Mesendoderm (in vitro differentiated cells): ENCODE data around the gene TCFL5.

Experiments used
- DNase-seq: peaks from one replicate; pipeline ENCODE4 v3.0.0; 2013
- H2AK5ac ChIP-seq: 2 replicates; pipeline ENCODE4 v1.6.1; 2013; ENCODE audit warnings: low read length, inconsistent platforms
- H2BK120ac ChIP-seq: 2 replicates; pipeline ENCODE4 v1.6.1; 2013; ENCODE audit warnings: low read depth, mild to moderate bottlenecking, low read length, moderate library complexity, mixed read lengths
- H2BK15ac ChIP-seq: replicated peaks from 2 replicates; pipeline ENCODE4 v1.6.1; 2013; ENCODE audit warnings: low read depth, mild to moderate bottlenecking, moderate library complexity
- H2BK5ac ChIP-seq: 2 replicates; pipeline ENCODE4 v1.6.1; 2013; ENCODE audit warnings: low read length, inconsistent platforms
- H3K18ac ChIP-seq: 2 replicates; pipeline ENCODE4 v1.6.1; 2013; ENCODE audit warnings: mild to moderate bottlenecking, low read length, mixed read lengths
- H3K23ac ChIP-seq: one replicate; pipeline ENCODE4 v1.6.1; 2013; ENCODE audit warnings: low read length
- H3K27ac ChIP-seq: 2 replicates; pipeline ENCODE4 v1.5.1; 2013; ENCODE audit warnings: low read depth, mild to moderate bottlenecking, inconsistent platforms, low read length, moderate library complexity
- H3K27me3 ChIP-seq: 2 replicates; pipeline ENCODE4 v1.6.1; 2013; ENCODE audit warnings: low read length, control low read depth, mild to moderate bottlenecking, inconsistent platforms; ENCODE audit not compliant: insufficient read depth, poor library complexity
- H3K36me3 ChIP-seq: 2 replicates; pipeline ENCODE4 v1.6.1; 2013; ENCODE audit warnings: low read length, inconsistent platforms; ENCODE audit not compliant: control insufficient read depth, insufficient read depth
- H3K4ac ChIP-seq: one replicate; pipeline ENCODE4 v1.6.1; 2013; ENCODE audit warnings: low read depth, mild to moderate bottlenecking, low read length, moderate library complexity
- H3K4me1 ChIP-seq: 2 replicates; pipeline ENCODE4 v1.6.1; 2013; ENCODE audit warnings: low read depth, low read length, inconsistent platforms; ENCODE audit not compliant: control insufficient read depth
- H3K4me2 ChIP-seq: 2 replicates; pipeline ENCODE4 v1.6.1; 2013; ENCODE audit warnings: low read length
- H3K4me3 ChIP-seq: 2 replicates; pipeline ENCODE4 v1.5.1; 2013; ENCODE audit warnings: mild to moderate bottlenecking, low read length
- H3K56ac ChIP-seq: one replicate; pipeline ENCODE4 v1.6.1; 2013; ENCODE audit warnings: low read length
- H3K79me1 ChIP-seq: 2 replicates; pipeline ENCODE4 v1.6.1; 2013; ENCODE audit warnings: low read length, inconsistent platforms
- H3K79me2 ChIP-seq: 2 replicates; pipeline ENCODE4 v1.6.1; 2013; ENCODE audit warnings: mild to moderate bottlenecking, low read length; ENCODE audit not compliant: control insufficient read depth, insufficient read depth
- H3K9ac ChIP-seq: 2 replicates; pipeline ENCODE4 v1.6.1; 2013; ENCODE audit warnings: low read length, inconsistent platforms
- H4K5ac ChIP-seq: one replicate; pipeline ENCODE4 v1.6.1; 2013; ENCODE audit warnings: low read length
- H4K8ac ChIP-seq: one replicate; pipeline ENCODE4 v1.6.1; 2013; ENCODE audit warnings: low read depth, mild to moderate bottlenecking, control low read depth, low read length, moderate library complexity
- WGBS: extraction: QIAGEN DNeasy Blood & Tissue Kit; methylation state at CpG from one replicate; pipeline ENCODE4 v1.1.7; 2013; ENCODE audit warnings: low lambda C conversion rate, missing lambda C conversion rate; ENCODE audit not compliant: insufficient coverage; ENCODE audit errors: extremely low coverage; 5-methylcytosine and 5-hydroxymethylcytosine counted together

Gene TCFL5

DNA sequence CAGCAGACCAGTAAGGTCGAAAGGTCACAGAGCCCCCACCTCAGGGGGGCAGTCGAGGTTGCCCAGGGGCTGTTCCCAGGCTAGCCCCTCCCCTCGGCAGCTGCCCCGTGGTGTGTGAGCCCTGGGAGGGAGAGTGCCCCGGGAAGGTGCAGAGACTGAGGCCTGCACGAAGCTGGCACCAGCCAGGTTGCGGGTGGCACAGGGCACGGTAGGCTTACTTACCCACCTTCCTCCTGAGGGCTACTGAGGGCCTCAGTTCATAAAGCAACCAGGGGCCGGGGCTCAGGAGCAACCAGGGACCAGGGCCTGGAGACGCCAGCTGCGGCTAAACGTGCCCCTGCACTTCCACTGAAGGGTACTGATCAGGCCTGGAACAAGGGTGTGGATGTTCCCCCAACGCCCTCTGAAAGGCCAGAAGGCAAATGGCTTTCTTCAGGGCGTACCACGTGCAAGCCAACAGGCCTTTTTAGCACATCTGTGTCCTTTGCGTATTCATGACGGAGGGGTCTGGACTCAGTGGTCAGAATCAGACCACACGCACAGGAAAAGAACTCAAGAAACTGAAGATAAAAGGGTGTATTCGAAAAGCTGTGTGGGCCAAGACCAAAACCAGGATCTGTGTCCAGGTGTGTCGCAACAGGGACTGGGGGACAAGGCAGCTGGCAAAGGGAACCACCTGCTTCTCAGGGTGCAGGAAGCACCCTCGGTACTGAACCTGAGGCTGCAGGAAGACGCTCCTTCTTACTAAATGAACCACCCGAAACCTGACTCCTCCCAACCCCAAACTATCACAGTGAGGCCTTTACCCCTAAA, 24.5 kb upstream of the TCFL5 start:
- Histone ChIP-seq H3K56ac (no peak overlapping the region), H3K4me1 (no peaks in the 10 kb centered on the region), H3K4ac (no peak overlapping the region), H2AK5ac (no peak overlapping the region), H3K23ac (no peak overlapping the region), H3K27me3 (no peaks in the 10 kb centered on the region), H2BK5ac (no peak overlapping the region), H3K27ac (no peak overlapping the region), H4K8ac (no peak overlapping the region), H3K4me2 (no peak overlapping the region), H3K18ac (no peak overlapping the region), H2BK15ac (no peak overlapping the region), H3K4me3 (no peak overlapping the region), H2BK120ac (no peak overlapping the region), H4K5ac (no peak overlapping the region), H3K79me2 (no peaks in the 10 kb centered on the region), H3K79me1 (no peaks in the 10 kb centered on the region), H3K9ac (no peak overlapping the region), H3K36me3 (peaks cover 10% of the 10 kb centered on the region)
- no peak for DNase-seq
- no CpG with 5 or more reads among the region's 23 CpGs for WGBS

GRCh38 chr20:62885046-62885895, 23.6 kb upstream of the TCFL5 start:
- Histone ChIP-seq H3K27ac (no peak overlapping the region), H2BK5ac (no peak overlapping the region), H3K27me3 (no peaks in the 10 kb centered on the region), H3K4me2 (no peak overlapping the region), H3K18ac (no peak overlapping the region), H3K36me3 (peaks cover 7% of the 10 kb centered on the region), H4K8ac (no peak overlapping the region), H2AK5ac (no peak overlapping the region), H3K56ac (no peak overlapping the region), H4K5ac (no peak overlapping the region), H3K4me1 (no peaks in the 10 kb centered on the region), H2BK15ac (no peak overlapping the region), H3K4me3 (no peak overlapping the region), H3K79me1 (no peaks in the 10 kb centered on the region), H3K9ac (no peak overlapping the region), H3K4ac (no peak overlapping the region), H2BK120ac (no peak overlapping the region), H3K79me2 (no peaks in the 10 kb centered on the region), H3K23ac (no peak overlapping the region)
- no CpG with 5 or more reads among the region's 20 CpGs for WGBS
- no peak for DNase-seq

- no peak for DNase-seq
- H3K36me3 ChIP-seq: peaks cover 3% of the 10 kb centered on the region
- H3K4me3 ChIP-seq: no peak overlapping the region
- H3K27ac ChIP-seq: no peak overlapping the region
- H2BK5ac ChIP-seq: no peak overlapping the region
- no peak overlapping the region for H3K4me2 ChIP-seq
- H3K56ac ChIP-seq: no peak overlapping the region
- H3K4me1 ChIP-seq: no peaks in the 10 kb centered on the region
- H3K18ac ChIP-seq: no peak overlapping the region
- H2BK120ac ChIP-seq: no peak overlapping the region
- WGBS: no CpG with 5 or more reads among the region's 8 CpGs
- H3K9ac ChIP-seq: no peak overlapping the region
- H3K4ac ChIP-seq: no peak overlapping the region
- H3K23ac ChIP-seq: no peak overlapping the region
- H3K27me3 ChIP-seq: no peaks in the 10 kb centered on the region
- no peaks in the 10 kb centered on the region for H3K79me2 ChIP-seq
- no peak overlapping the region for H2AK5ac ChIP-seq
- H3K79me1 ChIP-seq: no peaks in the 10 kb centered on the region
- no peak overlapping the region for H4K8ac ChIP-seq
- H4K5ac ChIP-seq: no peak overlapping the region
- H2BK15ac ChIP-seq: no peak overlapping the region
These were observed 22.9 kb upstream of the TCFL5 start for GRCh38 chr20:62884556-62884955.

GRCh38 chr20:62882426-62882825, 20.8 kb upstream of the TCFL5 start:
- Histone ChIP-seq H3K4me3 (no peak overlapping the region), H3K79me1 (no peaks in the 10 kb centered on the region), H3K27me3 (no peaks in the 10 kb centered on the region), H3K18ac (no peak overlapping the region), H2BK120ac (no peak overlapping the region), H4K5ac (no peak overlapping the region), H3K79me2 (no peaks in the 10 kb centered on the region), H3K4me1 (no peaks in the 10 kb centered on the region), H3K36me3 (no peaks in the 10 kb centered on the region), H3K56ac (no peak overlapping the region), H3K9ac (no peak overlapping the region), H3K4me2 (no peak overlapping the region), H3K23ac (no peak overlapping the region), H3K27ac (no peak overlapping the region), H3K4ac (no peak overlapping the region), H4K8ac (no peak overlapping the region), H2AK5ac (no peak overlapping the region), H2BK5ac (no peak overlapping the region), H2BK15ac (no peak overlapping the region)
- no peak for DNase-seq
- no CpG with 5 or more reads among the region's 15 CpGs for WGBS

DNA sequence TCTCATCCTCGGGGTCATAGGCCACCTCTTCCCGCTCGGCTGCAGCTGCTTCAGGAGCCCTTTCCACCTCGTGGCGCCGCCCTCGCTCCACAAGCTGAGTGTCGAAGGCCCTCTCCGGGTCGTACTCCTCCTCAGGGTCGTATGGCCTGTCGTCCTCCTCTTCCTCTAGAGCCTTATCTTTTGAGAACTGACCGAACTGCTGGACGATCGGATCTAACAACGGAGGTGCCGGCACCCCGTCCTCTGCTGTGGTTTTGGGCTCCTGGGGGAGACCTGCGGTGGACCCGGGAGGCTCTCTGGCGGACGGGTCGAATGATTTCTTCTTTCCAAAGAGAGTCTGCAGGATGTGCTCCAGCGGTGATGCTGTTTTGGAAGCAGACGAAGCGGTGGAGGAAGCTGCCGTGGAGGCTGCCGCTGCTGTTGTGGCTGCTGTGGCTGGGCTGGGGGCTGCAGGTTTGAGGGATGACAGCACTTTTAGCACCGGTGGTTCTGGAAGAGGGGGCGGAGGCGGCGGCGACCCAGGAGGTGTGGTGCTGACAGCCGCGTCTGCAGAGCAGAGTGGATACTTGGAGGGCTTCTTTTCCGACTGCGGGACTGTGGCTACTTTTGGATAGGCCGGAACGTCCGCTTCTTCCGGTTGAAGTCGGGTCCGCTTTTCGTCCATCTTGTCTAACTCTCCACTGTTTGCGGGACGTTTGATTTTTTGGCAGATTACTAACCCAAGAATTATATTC, 20.2 kb upstream of the TCFL5 start:
- no peak for DNase-seq
- Histone ChIP-seq H3K27me3 (no peaks in the 10 kb centered on the region), H3K4me1 (no peaks in the 10 kb centered on the region), H3K36me3 (no peaks in the 10 kb centered on the region), H3K4ac (no peak overlapping the region), H2BK15ac (no peak overlapping the region), H2BK120ac (no peak overlapping the region), H3K79me1 (no peaks in the 10 kb centered on the region), H2AK5ac (no peak overlapping the region), H3K56ac (no peak overlapping the region), H3K9ac (no peak overlapping the region), H3K79me2 (no peaks in the 10 kb centered on the region), H3K18ac (no peak overlapping the region), H3K27ac (no peak overlapping the region), H3K23ac (no peak overlapping the region), H4K5ac (no peak overlapping the region), H3K4me3 (no peak overlapping the region), H4K8ac (no peak overlapping the region), H3K4me2 (no peak overlapping the region), H2BK5ac (no peak overlapping the region)
- no CpG with 5 or more reads among the region's 46 CpGs for WGBS
